ENCODE results near the gene C10orf105.

The C10orf105 gene

GRCh38 chr10:71696628-71697326 is 22.8 kb downstream of the C10orf105 start:
- FAIRE-seq: no peak

- no peak for FAIRE-seq
These were observed 23.8 kb downstream of the C10orf105 start for GRCh38 chr10:71695502-71696476.

- FAIRE-seq: no peak
These were observed 25.0 kb downstream of the C10orf105 start for GRCh38 chr10:71694567-71694968.

- no peak for FAIRE-seq
These were observed 25.5 kb downstream of the C10orf105 start for GRCh38 chr10:71694039-71694501.

- no peak for FAIRE-seq
These were observed 26.2 kb downstream of the C10orf105 start for GRCh38 chr10:71693377-71693776.

- FAIRE-seq: no peak
These were observed 26.8 kb downstream of the C10orf105 start for GRCh38 chr10:71692598-71693306.

GRCh38 chr10:71691405-71691804 is 28.2 kb downstream of the C10orf105 start:
- FAIRE-seq: no peak

- FAIRE-seq: no peak
These were observed 29.4 kb downstream of the C10orf105 start for GRCh38 chr10:71690094-71690720.

GRCh38 chr10:71688256-71688655 is 31.3 kb downstream of the C10orf105 start:
- FAIRE-seq: no peak

- no peak for FAIRE-seq
These were observed 32.1 kb downstream of the C10orf105 start for GRCh38 chr10:71687480-71687879.

- FAIRE-seq: no peak
These were observed 32.5 kb downstream of the C10orf105 start for GRCh38 chr10:71687077-71687476.

- FAIRE-seq: no peak
These were observed 33.9 kb downstream of the C10orf105 start for GRCh38 chr10:71685554-71686232.

- FAIRE-seq: no peak
These were observed 35.0 kb downstream of the C10orf105 start for GRCh38 chr10:71684356-71685173.

GRCh38 chr10:71683301-71683700 is 36.3 kb downstream of the C10orf105 start:
- no peak for FAIRE-seq

- FAIRE-seq: no peak
These were observed 37.6 kb downstream of the C10orf105 start for GRCh38 chr10:71681977-71682376.

- no peak for FAIRE-seq
These were observed 40.2 kb downstream of the C10orf105 start for GRCh38 chr10:71679425-71679824.

GRCh38 chr10:71678057-71678805 is 41.3 kb downstream of the C10orf105 start:
- no peak for FAIRE-seq

- no peak for FAIRE-seq
These were observed 42.3 kb downstream of the C10orf105 start for GRCh38 chr10:71677261-71677660.

GRCh38 chr10:71675295-71675970 is 44.1 kb downstream of the C10orf105 start:
- FAIRE-seq: no peak
